ENCODE measurements around the gene XYLT1.

- TF ChIP-seq, protein P1, sequence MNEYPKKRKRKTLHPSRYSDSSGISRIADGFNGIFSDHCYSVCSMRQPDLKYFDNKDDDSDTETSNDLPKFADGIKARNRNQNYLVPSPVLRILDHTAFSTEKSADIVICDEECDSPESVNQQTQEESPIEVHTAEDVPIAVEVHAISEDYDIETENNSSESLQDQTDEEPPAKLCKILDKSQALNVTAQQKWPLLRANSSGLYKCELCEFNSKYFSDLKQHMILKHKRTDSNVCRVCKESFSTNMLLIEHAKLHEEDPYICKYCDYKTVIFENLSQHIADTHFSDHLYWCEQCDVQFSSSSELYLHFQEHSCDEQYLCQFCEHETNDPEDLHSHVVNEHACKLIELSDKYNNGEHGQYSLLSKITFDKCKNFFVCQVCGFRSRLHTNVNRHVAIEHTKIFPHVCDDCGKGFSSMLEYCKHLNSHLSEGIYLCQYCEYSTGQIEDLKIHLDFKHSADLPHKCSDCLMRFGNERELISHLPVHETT (CRISPR knock-in tag; conservative IDR thresholded peaks at IDR 0.05 in 1 of 2, IDR thresholded peaks at IDR 0.05 in 1 of 2): no peak
- TF ChIP-seq IRF1 (CRISPR knock-in tag; IDR thresholded peaks at IDR 0.05; ENCODE audit: borderline replicate concordance): no peak
- no peak for TF ChIP-seq BHLHE40 (IDR thresholded peaks at IDR 0.05; ENCODE audit: low read length)
- no peak for TF ChIP-seq ATF2 (CRISPR knock-in tag; IDR thresholded peaks at IDR 0.05)
- no peak for TF ChIP-seq SMAD1 (IDR thresholded peaks at IDR 0.05; ENCODE audit: low read depth, low read length, partially characterized antibody)
- TF ChIP-seq ZNF239 (CRISPR knock-in tag; IDR thresholded peaks at IDR 0.05): no peak
- TF ChIP-seq ID3 (CRISPR knock-in tag; IDR thresholded peaks at IDR 0.05): no peak
- TF ChIP-seq ID3 (tag; IDR thresholded peaks at IDR 0.05): no peak
- TF ChIP-seq POLR2A (conservative IDR thresholded peaks at IDR 0.05): no peak
- TF ChIP-seq TCF7L2 (IDR thresholded peaks at IDR 0.05; ENCODE audit: low read depth, low read length): no peak
- no peak for TF ChIP-seq HDGF (IDR thresholded peaks at IDR 0.05)
- no peak for TF ChIP-seq GATAD2B (IDR thresholded peaks at IDR 0.05; ENCODE audit: borderline replicate concordance)
Measured at GRCh38 chr16:17072104-17072503, 398.7 kb downstream of the XYLT1 start.

Data from K562 (cell line).